NOMO-1 (cell line): ENCODE data around the gene LRP3.
"Not testable (repeated sequence)": the region's sequence is repeated elsewhere in the genome, so short reads cannot be mapped to it uniquely, and the experiment has no call there.

Experiments
- DNase-seq, 2 experiments: peaks; one replicate each; lab custom pipeline; 2025; ENCODE audit not compliant: unreplicated experiment in 2 of 2; lab: John Stamatoyannopoulos, UW

The LRP3 gene

DNA sequence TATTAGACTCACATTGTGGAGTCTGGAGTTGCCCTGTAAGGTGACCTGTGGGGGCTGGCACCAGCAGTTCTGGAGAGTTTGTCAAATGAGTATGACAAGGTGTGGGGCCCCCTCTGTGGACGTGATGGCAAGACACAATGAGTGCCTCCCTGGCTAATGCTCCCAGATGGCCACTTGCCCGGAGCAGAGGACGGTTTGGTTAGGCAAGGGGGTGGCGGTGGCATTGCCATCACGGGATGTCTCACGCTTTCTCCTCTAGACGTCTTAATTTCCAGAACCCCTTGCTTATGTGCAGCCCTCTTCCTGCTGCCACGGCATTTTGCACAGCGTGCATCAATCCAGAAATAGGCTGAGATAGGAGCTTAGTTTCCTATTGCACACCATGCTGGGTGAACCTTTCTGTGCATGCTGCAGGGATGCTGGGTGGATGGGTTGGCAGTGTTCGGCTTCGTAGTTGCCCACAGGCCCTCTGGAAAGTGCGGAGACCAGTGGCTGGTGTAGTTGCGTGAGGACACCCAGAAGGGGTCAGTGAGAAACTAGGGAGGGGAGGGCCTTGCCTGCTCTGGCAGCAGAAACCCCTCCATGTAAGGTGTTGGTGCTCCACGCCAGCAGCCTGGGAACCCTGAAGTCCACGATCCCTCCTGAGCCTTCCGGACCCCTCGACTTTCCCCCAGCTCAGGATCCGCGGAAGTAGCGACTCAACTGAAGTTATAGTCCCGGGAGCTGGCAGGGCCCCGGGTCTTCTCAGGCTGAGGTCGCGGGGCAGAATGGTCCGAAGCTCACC lies 18.1 kb upstream of the LRP3 start:
- DNase-seq = no peak

DNA sequence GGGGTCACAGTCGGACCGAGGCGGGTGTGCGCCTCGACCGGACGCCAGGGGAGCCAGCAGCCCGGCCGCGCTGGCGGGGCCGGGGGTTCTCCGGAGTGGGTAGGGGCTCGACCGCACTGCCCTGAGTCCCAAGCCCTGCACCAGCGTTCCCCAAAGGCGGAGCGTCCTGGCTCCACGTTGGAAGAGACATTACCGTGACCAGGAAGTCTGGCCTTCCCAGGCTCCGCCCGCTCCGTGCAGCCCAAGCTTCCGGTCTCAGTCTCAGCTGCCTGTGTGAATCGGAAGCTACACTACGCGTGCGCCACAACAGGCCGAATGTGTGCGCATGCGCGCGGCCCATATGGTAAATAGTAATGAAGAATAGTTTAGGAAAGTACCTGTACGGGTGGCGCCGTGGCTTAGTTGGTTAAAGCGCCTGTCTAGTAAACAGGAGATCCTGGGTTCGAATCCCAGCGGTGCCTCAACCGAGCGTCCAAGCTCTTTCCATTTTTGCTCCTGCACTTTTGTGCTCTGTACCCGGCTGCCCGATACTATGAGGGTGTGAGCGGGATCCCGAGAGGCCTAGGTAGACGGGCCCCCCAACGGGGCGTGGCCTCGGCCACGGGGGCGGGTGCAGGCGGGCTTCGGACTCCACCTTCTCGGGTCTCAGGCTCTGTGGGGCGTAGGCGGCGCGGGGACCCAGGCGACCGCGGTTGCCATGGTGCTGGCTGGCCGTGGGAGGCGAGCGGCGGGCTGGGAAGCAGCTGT lies 17.3 kb upstream of the LRP3 start:
- DNase-seq = peak; percentile 99

DNA sequence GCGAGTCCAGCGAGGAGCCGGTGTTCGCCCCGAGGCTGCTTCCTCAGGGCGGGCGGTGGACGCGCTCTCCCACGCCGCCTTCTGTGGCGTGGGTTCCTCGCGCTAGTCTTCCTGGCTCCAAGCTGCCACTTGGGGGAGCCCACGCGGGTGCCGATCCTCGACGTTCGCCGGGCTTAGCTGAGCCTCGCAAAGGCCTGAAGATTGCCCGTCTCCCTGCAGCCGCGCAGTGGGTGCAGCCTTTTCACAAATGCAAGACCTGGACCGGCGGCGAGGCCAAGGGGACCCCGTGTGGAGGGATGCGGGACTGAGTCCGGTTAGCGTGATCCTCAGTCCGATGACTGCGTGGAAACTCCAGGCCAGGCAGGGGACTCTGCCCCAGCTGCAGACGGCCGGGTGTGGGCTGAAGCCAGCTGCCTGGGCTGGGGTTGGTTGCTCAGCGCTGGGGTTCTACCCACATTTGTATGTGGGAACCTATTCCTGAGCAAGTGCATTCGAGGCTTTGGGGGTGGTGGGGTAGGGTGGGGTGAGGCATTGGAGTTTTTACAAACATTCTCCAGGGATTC lies 16.6 kb upstream of the LRP3 start:
- DNase-seq = peak; percentile 72 to 74

DNA sequence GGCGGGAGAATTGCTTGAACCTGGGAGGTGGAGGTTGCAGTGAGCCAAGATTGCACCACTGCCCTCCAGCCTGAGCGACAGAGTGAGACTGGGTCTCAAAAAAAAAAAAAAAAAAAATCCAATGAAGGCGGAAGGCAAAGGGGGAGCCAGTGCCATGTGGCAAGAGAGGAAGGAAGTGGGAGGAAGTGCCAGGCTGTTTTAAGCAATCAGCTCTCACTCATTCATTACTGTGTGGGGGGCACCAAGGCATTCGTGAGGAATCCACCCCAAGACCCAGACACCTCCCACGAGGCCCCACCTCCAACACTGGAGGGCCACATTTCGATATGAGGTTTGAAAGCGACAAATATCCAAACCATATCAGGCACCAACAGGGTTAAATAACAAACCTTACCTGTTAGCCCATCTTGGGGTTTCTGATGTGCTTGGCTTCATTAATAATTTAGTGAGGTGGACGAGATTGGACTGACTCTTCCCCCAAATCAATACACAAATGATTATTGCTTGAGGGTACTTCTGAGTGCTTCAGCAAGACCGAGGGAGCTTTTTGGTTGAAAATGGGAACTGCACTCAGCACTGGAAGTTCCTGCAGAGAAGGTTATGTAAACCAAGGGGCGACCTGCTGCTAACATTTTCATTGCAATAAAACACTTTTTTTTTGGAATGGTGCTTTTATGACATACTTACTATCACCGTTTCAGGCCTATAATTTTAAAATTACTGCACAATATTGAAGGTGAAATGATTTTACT lies 7.5 kb upstream of the LRP3 start:
- peak; percentile 70 to 77 for DNase-seq

- DNase-seq = peak in 1 of 2 experiments; percentile 70
These were observed 7.0 kb upstream of the LRP3 start for GRCh38 chr19:33187183-33187540.

- no peak for DNase-seq
These were observed 4.7 kb upstream of the LRP3 start for GRCh38 chr19:33189453-33189852.

- DNase-seq = not testable (repeated sequence)
These were observed 3.0 kb upstream of the LRP3 start for GRCh38 chr19:33191092-33191491.

- DNase-seq = no peak
These were observed 2.6 kb upstream of the LRP3 start for GRCh38 chr19:33191501-33191900.

- DNase-seq = no peak
These were observed 2.1 kb upstream of the LRP3 start for GRCh38 chr19:33192010-33192409.

- DNase-seq = no peak
These were observed 763 bp upstream of the LRP3 start for GRCh38 chr19:33193269-33193864.

GRCh38 chr19:33194532-33194885 lies 379 bp downstream of the LRP3 start:
- DNase-seq = no peak

DNA sequence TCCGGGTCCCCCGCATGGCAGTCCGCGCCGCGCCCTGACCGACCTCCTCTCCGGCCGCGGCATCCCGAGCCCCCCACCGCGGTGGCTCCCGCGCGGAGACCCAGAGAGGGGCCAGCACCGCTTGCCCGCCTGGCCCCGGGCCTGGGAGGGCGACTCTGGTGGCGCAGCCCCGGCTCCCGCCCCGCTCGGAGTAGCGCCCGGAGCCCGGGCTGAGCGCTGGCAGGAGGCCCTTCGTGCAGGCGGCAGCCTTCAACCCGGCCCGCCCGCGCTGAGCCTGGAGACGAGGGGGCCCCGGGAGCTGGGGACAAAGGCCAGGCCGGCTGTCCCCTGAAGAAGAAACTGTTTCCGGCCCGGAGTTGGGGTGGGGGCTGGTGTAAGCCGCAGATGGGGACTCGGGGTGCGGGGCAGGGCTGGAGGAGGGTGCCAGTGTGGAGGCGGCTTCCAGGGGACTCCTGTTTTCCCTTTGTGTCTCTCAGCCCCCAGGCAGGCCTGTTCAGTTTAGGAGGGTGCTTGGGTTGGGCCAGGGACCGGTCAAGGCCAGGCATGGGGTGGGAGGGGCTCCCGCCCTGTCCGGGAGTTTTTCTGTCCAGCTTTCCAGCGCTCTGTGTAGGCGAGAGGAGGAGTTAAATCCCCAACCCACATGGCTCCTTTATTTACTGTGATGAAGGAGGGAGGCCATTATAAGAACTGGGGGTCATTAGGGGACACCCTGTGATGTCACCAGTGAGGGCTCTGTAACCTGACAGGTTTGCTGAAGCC lies 935 bp downstream of the LRP3 start:
- no peak for DNase-seq

- no peak for DNase-seq
These were observed 1.7 kb downstream of the LRP3 start for GRCh38 chr19:33195645-33196347.

DNA sequence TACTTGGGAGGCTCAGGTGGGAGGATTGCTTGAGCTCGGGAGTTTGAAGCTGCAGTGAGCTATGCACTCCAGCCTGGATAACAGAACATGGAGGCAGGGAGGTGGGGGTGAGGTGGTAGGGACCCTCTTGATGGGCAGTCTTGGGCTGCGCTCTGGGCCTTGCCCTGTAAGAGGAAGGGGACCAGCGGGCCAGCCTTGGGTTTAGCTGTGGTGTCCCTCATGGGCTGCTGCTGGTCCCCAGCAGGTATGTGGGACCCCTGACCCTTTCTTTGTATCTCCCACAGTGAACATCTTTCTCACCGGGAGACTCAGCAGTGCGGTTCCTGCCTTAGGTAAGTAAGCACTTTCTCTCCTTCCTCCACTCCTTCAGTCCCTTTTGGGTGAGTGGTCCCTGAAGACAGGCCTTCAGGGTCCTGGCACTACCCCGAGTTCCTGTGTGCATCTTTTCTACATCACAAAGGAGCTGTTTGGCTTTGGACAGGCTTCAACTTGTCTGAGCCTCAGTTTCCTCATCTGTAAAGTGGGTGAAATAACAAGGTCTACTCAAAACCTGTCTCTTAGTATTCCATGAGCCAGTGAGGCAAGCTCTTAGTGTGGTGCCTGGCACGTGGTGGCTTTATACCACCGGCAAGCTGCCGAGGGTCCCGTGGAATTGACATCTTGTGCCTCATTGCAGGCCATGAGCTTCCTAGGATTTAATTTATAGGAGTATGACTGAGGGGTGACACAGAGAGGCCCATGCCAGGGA lies 2.5 kb downstream of the LRP3 start:
- DNase-seq = no peak

- DNase-seq = no peak
These were observed 3.5 kb downstream of the LRP3 start for GRCh38 chr19:33197591-33198000.

DNA sequence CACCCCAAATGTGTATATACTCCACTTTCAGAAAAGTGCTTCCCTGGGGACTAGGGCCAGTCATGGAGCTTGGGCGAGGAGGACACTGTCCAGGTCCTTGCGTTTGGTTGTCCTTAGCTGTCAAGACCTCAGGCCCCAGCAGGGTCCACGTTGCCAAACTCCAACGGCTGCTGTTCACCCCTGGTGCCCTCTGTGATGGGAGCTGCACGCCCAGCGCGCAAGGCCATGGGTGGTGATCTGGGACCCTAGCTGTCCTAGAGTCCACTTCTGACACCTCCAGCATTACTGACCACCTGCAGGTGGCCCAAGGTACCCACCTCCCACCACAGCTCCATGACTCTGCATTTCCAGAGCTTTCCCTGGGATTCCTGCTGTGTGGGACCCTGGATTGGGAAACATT lies 4.0 kb downstream of the LRP3 start:
- no peak for DNase-seq

DNA sequence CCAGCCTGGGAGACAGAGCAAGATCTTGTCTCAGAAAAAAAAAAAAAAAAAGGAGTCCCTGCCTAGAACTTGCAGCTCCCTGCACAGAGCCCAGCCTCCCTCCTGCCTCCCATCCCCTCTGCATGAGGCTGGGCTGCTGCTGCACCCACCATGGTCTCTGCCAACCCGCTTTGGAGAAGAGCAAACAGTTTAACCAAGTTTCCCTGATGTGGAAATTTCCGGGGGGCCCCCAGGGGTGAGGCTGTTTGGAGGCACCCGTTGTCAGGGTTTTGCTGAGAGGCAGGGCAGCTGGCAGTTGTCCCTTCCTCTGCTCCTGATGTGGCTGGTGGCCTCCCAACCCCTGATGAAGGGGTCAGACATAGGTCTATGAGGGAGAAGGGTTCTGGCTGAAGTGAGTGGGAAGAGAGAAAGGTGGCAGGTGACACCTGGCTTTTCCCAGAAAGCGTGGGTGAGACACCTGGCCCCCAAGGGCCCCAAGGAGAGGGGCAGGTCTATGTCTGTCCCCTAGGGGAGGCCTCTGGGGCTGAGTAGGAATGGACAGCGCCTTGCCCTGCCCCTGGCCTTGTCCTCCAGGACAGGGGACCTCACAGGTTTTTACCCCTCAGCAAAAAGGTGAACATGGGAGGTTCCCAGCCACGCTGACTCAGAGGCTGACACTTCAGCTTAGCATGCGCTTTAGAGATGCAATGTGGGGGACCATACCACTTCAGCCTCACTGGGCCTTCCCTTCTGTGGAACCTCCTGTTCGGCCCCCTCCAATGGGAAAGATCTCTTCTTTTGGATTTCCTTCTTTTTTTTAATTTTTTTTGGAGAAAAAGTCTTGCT lies 5.5 kb downstream of the LRP3 start:
- no peak for DNase-seq

DNA sequence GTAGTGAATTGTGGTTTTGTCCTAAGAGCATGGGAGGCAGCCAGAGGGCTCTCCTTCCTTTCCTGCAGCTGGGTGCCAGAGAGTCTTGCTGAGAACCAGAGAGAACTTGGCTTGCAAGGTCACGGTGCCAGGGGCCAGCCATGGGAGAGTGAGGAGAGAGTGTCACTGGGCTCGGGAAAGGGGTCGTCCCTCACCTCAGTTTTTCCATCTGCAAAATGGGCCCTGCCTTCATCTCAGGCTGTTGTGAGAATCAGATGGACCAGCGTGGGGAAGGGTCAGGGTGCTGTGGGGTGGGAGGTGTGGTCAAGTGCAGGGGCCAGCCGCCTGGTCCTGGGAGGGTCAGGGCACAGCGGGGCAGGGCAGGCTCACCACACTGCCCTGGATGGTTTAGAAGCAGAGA lies 7.3 kb downstream of the LRP3 start:
- DNase-seq = no peak
